Measurements from ENCODE around the gene KCNK17.
"Not testable (repeated sequence)": the region's sequence is repeated elsewhere in the genome, so short reads cannot be mapped to it uniquely, and the experiment has no call there.

Gene KCNK17

DNA sequence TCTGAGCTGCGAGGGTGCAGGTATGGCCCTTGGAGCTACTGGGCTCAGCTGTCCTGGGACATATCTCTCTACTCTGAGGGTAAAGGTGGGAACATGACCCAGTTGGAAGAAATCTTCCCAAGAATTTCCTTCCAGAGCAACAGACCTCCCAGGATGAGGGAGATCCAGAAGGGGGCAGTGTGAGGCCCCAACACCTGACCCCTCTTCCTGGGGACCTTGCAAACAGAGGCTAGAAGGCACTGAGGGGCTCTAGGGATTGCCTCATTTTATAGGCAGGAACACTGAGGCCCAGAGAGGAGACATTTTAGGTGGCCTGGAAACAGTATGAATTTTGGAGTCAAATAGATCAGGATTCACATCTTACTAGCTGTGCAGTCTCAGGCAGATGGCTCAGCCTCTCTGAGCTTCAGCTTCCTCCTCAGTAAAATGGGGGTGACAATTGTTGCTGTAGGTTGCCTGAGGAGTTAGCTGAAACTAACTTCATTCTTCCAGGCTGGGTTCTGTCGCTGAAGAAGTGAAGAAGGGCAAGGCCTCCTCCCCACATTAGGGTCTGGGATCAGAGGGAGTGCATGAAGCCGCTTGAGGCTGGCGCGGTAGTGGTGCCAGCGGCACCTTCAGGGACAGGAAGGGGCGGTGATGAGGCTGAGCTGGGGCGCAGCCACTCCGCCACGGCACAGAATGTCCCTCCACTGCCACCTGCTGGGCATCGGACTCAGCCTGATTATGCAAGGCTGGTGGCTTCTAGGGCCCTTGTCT lies 11.4 kb downstream of the KCNK17 start:
- DNase-seq (ENCODE audit: low read depth in 3 of 3): peak; percentile 74 to 82 (median 78)

DNA sequence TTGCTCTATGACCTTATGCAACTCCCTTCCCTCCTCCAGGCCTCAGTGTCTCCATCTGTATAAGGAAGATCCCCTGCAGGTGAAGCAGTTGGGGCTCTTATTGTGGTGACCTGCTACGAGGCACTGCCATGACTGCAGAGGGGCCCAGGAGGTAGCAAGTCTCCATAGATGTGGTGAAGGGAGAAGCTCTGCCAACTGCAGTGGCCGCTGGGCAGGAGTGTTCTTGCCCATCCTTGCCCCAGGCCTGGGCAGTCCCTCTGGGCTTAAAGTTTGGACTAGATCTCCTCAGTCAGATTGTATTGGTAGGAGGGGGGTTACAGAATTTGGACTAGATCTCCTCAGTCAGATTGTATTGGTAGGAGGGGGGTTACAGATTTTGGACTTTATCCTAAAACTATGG lies 12.2 kb downstream of the KCNK17 start:
- DNase-seq (ENCODE audit: low read depth in 3 of 3): no peak

DNA sequence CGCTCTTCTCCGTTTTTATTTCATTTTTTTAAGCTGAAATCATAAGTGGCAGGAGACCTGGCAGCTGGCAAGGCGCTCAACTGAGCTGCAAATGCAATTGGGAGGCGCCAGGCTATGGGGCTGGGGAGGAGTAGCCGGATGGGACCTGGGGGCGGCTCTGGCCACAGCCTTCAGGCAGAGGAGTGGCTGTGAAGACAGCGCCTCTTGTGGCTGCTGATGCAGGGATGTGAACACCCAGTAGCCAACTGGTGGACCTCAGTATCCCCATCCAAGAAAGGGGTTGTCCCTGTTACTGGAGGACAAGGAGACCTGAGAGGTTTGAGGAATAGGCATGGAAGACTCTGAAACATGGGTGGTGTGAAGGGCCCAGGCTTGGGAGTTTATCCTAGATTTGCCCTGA lies 12.6 kb downstream of the KCNK17 start:
- no peak for DNase-seq (ENCODE audit: low read depth in 3 of 3)

DNA sequence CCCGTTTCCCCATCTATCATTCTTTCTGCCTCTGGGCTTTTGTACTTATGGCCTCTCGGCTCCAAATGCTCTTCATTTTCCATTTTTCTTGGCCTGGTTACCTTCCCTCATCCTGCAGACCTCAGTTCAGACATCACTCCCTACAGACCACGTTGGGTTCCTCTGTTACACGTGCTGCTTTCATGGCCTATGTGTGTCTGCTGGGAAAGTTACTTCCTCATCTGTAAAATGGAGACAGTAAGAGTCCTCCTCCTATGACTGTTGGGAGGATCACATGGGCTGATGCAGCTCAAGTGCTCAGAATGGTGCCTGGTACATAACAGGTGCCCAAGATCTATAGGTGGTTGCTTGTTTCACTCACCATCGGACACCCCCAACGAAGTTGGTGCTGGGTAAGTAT lies 13.5 kb downstream of the KCNK17 start:
- no peak for DNase-seq (ENCODE audit: low read depth in 3 of 3)

DNA sequence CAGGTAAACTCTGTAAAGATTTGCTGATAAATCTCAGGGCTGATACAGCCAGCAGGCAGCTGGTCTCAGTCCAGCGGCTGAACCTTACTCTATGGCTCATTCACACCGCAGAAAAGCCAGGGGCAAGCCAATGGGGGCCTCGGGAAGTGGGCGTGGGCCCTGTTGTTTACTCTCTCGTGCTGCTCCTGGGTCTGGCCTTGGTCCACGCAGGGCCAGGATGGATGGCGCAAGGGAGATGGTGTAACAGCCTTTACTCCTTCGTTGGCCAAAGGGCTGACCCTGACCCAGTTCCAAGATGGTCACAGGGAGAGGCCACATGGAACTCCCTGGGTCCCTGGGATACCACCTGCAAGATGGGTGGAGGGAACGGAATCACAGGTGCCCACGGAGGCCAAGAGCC lies 16.2 kb downstream of the KCNK17 start:
- no peak for DNase-seq (ENCODE audit: low read depth in 3 of 3)

DNA sequence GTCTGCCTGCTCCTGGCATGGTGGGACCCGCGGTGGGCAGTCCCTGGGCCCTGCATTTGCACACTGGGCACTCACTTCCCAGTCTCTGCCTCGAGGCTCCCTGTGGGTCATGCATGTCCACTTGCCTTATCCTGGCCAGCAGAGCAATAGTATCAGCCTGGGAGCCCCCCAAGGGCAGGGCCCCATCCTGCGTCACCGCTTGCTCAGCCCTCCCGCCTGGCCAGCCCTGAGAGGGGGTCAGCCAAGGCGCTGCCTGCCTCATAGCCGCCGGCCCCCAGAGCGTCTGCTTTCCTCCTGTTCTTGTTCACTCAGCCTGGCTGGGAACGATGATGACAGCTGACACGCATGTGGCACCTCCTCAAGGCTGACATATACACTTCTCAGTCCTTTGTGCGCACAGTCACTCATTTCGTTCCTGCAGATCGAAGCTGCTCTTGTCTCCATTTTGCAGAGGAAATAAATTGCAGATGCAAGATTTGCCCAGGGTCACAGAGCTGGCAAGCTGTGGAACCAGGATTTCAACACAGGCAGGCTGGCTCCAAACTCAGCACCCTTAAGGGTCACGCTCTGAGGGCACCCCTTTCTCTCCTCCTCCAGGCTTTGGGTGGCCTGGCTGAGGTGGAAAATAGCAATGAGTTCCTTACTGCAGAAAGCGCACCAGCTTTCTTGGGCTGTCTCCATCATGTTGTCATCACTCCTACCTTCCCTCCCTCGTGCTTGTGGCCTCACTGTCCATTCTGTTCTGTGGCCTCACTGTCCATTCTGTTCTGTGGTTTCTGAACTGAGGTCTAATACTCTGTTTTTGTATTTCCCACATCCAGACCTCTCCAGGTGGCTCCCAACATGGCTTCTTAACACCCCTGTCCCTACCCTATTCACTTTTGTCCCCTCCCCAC lies 17.2 kb downstream of the KCNK17 start:
- no peak for DNase-seq (ENCODE audit: low read depth in 3 of 3)

DNA sequence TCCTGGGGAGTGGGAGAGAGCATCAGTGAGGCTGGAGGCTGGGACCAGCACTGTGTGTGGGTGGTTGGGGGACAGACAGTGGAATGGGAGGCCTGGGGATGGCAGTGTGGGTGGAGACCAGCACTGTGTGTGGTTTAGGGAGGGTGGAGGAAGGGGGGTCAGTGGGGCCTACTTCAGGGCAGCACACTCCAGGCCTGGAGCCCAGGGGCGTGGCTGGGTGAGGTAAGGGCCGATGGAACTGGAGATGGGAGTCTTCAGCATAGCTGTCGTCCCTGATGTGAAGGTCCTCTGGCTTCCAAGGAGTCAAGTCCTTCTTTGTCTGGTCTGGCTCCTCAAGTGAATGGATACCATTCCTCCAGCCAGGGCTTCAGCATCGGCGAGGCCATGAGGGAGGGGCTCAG lies 18.6 kb downstream of the KCNK17 start:
- no peak for DNase-seq (ENCODE audit: low read depth in 3 of 3)

DNA sequence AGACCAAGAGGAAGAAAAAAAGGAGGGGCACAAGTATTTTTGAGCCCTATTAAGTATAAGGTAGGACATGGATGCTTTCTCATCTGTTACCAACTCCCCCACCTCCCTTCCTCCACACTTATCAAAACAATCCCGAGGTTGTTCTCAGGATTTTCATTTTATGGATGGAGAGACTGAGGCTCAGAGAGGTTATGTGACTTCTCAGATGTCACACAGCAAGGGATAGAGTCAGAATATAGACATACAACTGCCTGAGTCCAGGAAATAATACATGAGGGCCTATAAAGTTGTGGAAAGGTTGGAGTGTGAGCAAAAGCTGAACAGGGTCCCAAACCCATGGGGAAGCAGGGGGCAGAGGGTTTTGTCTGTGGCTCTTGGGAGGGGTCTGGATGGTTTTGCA lies 19.3 kb downstream of the KCNK17 start:
- DNase-seq (ENCODE audit: low read depth in 3 of 3): no peak

DNA sequence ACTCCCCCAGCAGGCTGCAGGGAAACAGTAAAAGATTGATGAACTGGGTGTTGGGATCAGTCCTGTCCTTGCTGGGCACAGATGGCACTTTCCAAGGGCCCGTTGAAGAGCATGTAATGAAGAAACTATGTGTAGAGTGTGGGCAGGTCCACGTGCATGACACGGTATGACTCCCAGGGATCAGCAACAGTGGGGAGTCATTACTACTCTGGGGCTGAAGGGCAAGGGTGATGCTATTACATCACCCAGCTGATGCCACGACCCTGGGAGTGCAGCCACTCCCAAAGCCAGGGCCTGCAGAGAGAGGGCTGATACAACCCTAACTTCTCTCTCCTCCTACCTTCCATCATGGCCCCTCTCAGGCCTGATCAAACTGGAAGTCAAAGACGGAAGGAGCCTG lies 20.1 kb downstream of the KCNK17 start:
- no peak for DNase-seq (ENCODE audit: low read depth in 3 of 3)

DNA sequence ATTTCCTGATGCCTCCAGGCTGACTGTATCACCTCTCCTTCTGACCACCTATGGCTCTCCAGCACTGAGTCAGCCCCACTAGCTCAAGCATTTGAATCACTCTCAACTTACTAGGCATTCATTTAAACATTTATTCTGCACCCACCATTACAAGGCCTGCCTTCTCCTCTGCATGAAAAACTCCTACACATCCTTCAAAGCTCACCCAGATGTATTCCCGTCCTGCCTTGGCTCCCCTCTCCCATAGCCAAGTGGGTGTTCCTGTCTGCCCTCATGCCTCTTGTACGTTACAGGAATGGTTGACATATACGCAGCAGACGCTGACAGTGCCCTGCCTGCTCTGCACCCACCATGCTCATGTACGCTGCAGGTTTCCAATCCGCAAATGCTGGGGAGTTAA lies 21.6 kb downstream of the KCNK17 start:
- no peak for DNase-seq (ENCODE audit: low read depth in 3 of 3)

DNA sequence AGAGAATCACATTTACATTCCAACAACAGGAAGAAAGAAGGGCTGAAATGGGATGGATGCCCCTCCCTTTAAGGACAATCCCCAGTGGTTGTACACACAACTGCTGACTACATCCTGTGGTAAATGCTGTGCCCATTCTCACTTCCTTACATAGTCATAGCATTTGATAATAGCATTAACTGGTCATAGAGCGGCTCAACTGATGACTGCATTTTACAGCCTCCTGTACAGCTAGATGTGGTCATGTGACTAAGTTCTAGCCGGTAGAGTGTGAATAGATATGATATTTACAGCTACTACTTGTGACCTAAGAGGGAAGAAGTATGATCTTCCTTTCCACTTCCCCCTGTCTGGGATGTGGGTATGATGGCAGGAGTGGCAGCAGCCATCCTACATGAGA lies 24.7 kb downstream of the KCNK17 start:
- no peak for DNase-seq (ENCODE audit: low read depth in 3 of 3)

DNA sequence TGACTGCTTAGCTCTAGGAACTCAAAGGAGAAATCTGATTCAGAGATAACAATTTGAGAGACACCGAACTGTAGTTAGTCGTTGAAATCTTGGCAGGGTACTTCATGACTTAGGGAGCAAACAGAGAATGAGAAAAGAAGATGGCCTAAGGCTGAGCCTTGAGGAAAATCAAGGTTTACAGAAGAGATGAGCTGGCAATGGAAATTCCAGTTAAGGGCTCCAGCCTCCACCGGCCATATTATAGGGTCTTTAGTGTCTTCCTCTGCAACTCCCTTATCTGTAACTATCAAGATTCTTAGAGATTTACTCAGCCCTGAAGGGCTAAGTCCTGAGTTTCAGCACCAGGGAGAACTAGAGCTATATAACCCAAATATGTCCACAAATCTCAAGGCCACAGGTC lies 26.6 kb downstream of the KCNK17 start:
- no peak for DNase-seq (ENCODE audit: low read depth in 3 of 3)

DNA sequence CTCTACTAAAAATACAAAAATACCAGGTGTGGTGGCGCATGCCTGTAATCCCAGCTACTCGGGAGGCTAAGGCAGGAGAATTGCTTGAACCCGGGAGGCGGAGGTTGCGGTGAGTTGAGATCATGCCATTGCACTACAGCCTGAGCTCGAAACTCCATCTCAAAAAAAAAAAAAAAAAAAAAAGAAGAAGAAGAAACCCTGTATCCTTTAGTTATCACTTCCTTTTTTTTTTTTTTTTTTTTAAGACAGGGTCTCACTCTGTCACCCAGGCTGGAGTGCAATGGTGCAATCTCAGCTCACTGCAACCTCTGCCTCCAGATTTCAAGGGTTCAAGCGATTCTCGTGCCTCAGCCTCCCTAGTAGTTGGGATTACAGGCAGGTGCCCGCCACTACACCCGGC lies 27.6 kb downstream of the KCNK17 start:
- DNase-seq (ENCODE audit: low read depth in 3 of 3): not testable (repeated sequence)

DNA sequence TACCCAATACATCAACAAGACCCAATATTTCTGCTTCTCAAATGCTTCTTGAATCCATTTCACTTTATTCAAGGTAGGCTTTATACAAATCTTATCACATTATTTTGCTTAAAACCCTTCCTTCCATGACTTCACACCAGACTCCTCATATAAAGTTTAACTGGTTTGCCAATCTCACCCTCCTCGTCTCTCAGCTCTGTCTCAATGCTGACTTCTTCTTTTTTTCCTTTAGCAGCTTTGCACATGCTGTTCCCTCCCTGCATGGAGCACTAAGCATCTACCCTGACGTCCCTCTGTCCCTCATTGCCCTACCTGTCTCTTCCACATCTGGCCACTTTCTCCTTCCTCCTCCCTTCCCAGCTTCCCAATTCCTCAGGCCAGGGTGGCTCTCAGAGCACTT lies 31.4 kb downstream of the KCNK17 start:
- DNase-seq (ENCODE audit: low read depth in 3 of 3): no peak

DNA sequence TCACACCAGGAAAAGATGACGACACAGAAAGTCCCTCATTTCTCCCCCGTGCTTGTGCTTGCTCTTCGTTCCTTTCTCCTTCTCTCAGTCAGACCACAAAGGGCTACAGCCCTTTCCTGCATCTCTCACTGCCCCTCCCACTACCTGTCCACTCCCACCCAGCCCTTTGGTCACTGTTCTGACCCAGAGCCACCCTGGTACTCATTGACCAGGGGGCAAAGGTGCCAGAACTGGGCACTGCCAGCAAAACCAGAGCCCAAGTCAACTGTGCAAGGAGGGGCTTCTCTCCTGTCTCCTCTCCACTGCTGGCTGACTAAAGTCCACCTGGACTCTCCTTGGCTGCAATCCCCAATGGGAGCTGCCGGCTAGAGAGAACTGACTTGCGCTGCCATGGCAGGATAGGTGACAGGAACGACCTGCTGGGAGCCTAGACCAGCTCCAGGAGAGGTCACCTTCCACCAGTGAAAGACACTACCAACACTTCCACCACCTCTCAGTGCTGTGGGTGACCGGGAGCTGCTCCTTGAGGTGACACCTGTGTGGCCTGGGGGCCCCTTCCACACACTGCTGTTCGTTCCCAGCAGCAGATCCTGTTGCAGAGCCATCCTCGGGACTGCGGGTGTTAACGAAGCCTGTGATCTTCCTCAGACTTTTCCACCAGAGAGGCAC lies 32.8 kb downstream of the KCNK17 start:
- no peak for DNase-seq (ENCODE audit: low read depth in 3 of 3)

DNA sequence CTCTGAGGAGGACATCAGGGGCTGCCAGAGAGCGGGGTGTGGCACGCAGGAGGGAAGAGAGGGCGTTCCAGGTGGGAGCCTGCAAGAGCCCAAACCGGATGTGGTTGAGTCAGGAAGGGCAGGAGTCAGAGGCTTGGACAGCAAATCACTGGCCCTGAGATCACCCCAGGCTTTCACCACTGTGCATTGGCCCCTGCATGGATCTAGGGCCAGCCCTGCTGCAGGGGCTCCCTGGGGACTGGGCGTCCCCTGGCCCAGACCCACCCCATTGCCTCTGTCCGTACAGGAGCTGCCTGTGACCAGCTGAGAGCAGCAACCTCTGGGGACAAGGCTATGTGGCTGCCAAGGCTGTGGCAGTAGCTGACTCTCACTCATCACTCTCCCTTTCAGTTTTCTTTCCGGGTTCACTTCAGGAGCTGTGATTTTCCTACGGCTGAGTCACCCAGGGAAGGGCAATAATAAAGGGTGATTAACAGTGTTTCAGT lies 33.9 kb downstream of the KCNK17 start:
- DNase-seq (ENCODE audit: low read depth in 3 of 3): no peak

DNA sequence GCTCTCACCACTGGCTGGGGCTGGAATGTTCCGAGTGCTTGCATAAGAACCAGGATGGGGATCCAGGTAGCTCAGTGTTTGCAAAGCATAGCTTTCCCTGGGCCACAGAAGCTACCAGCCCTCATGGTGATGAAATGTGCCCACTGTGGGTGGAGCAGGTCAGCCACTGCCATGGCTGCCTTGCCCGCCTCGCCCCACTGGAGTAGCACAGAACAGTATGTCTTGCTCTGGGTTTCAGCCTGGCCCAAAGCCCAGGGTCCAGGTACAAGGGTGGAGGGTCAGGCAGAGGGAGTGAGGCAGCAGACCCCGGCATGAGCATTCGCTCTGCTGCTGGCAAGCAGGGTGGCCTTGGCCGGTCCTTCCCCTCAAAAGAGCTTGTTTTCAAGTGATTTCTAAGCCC lies 34.7 kb downstream of the KCNK17 start:
- no peak for DNase-seq (ENCODE audit: low read depth in 3 of 3)

DNA sequence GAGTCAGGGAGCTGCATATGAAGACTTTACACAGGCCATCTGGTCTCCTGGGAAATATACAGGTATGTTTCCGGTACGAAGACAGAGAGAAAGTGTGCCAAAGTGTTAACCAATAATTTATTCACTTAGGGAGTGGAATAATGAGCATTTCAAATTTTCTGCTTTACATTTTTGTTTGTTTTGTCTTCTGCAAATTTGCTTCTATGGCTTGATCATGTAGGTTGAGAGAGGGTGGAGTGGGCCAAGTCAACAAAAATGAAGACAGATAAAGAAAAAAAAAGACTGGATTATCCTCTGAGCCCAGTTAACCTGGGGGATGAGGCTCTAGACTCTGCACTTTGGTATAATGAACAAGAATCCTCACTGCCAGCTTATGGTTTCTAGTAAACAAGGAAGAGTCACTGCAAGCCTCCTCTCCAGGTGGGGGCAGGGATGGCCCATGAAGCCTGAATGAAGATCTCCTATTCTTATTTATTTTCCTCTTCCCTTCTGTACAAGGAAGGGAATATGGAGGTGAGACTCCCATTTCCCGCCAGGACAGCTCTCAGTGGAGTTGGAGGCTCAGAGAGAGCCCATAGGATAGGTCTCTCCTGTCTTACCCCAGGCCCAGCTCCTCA lies 37.7 kb downstream of the KCNK17 start:
- DNase-seq (ENCODE audit: low read depth in 3 of 3): no peak

DNA sequence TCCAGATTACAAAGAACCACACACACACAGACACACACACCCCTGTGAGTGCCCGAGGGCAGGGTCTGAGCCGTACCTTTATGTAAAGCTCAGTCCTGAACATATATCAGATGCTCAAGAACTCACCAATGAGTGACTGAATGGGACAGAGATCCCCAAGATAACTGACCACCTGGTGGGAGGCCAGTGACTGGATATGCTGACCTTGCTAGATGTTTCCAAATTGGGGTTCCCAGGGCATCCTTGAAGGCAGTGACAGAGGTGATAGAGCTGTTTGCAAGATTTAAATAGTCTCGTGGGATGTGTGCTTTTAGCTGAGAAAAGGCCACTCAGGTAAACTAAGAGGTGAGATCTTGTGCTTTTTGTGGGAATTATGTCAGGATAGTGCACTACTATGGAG lies 39.3 kb downstream of the KCNK17 start:
- no peak for DNase-seq (ENCODE audit: low read depth in 3 of 3)

DNA sequence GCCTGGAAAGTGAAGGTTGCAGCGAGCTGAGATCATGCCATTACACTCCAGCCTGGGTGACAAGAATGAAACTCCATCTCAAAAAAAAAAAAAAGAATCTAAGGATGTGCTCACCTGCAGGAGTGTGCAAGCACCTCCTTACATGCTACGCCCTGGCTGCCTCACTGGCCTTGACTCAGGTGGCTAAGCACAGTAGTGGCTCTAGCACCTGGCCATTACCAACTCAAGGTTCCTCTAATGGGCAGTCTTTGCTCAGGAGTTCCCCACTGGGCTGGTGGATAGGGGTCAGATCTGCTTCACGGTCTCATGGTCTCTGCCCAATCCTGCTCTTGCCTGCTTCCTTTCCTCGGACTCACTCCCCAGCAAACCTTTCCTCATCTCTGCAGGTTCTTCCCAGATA lies 39.7 kb downstream of the KCNK17 start:
- no peak for DNase-seq (ENCODE audit: low read depth in 3 of 3)

DNA sequence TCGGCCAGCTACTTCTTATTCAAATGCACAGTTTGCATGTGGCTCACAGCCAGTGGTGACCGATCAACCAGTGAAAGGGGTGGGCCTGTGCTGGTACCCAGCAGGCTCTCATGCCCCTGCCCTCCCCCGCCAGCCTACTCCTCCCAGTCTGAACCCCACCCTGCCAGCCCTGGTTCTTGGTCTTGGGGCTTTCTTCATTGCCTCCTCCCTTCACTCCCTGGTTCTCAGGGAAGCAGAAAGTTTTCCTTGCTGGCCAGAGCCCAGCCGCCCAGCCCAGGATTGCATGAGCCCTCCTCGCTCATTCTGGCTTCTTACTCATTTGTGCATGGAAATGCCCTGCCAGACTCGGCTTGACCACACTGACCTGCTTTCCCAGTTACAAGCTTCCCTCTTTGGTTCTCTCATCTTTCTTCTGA lies 40.8 kb downstream of the KCNK17 start:
- no peak for DNase-seq (ENCODE audit: low read depth in 3 of 3)

DNA sequence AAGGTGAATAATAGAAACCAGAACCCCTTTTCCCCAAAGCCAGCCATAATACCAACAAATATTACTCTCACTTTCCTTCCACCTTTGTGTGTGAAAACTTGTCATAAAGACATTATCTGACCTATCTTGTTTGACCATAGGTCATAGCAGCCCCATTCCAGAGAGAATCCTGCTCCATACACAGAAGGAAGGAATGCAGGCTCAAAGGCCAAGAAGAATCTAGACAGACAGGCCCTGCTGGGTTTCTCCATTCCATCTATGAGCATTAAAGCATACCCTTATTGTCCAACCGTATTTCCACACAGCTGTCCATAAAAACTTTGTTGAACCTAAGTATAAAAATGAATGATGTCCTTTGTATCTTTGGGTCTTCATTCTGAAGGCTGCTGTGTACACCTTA lies 44.3 kb downstream of the KCNK17 start:
- DNase-seq (ENCODE audit: low read depth in 3 of 3): no peak

Measured in stimulated activated CD4-positive, alpha-beta T cell treated with anti-CD3 and anti-CD28 coated beads, TNF-alpha, amount 100 ng/mL, for 4 hours (primary cell).